GM12878 (cell line): ENCODE measurements around the gene TNS4. TPM values are rescaled to one million over a fixed set of nuclear protein-coding genes. Genes with fewer than 3 reads are reported as not detected.

Experiments
- ATAC-seq: fragments of 200-7000 bp; cut with Tn5 transposase; 3 replicates; pipeline ENCODE4 v1.9.1; 2020; ENCODE audit warnings: mild to moderate bottlenecking, moderate library complexity
- BruUV-seq: library from RNA; stranded (reverse); fragments of 400-500 nt; replicated peaks from 2 replicates; lab custom pipeline; 2021; lab: Mats Ljungman, UMichigan
- CTCF ChIA-PET: fragments of 300-600 bp; sonication (Branson Sonifier 250); formaldehyde crosslinking; extraction: SDS; loops from one replicate; lab custom pipeline; 2021; ENCODE audit warnings: inconsistent platforms; lab: Yijun Ruan, JAX
- POLR2A ChIA-PET: fragments of 350-600 bp; formaldehyde crosslinking; extraction: SDS; loops from one replicate; lab custom pipeline; 2021; ENCODE audit warnings: inconsistent platforms; lab: Charles Lee
- RAD21 ChIA-PET: fragments of 300-600 bp; sonication (Branson Sonifier 250); formaldehyde crosslinking; loops from one replicate; lab custom pipeline; 2023; ENCODE audit warnings: antibody characterized with exemption; ENCODE audit not compliant: unreplicated experiment; lab: Charles Lee
- SMC1A ChIA-PET: fragments of 300-600 bp; sonication (Branson Sonifier 250); formaldehyde crosslinking; loops from one replicate; lab custom pipeline; 2023; ENCODE audit not compliant: unreplicated experiment, uncharacterized antibody; lab: Charles Lee
- DNase-seq: peaks from one replicate; pipeline ENCODE4 v3.0.0-alpha.2; 2011; ENCODE audit warnings: low read depth, low spot score
- FAIRE-seq: peaks from 3 replicates; lab custom pipeline; 2011; peaks lifted over from hg19 to GRCh38; lab: Jason Lieb, UNC
- H2AFZ ChIP-seq: 2 replicates; pipeline ENCODE4 v1.6.0; 2011; ENCODE audit warnings: low read depth, low read length, control low read depth; ENCODE audit not compliant: control insufficient read depth
- H3K27ac ChIP-seq: 2 replicates; pipeline ENCODE4 v1.5.1; 2011; ENCODE audit warnings: control low read depth; ENCODE audit not compliant: control insufficient read depth, insufficient read depth
- H3K27me3 ChIP-seq, 2 experiments: replicated peaks in 1 of 2; 2 replicates each; pipeline versions ENCODE4 v1.6.0 to v1.6.1; 2011; ENCODE audit warnings: low read length in 1 of 2; ENCODE audit not compliant: control insufficient read depth in 2 of 2, insufficient read depth in 2 of 2
- H3K36me3 ChIP-seq, 2 experiments: 2 replicates each; pipeline ENCODE4 v1.5.1; 2011; ENCODE audit warnings: low read length in 1 of 2; ENCODE audit not compliant: control insufficient read depth in 2 of 2, insufficient read depth in 2 of 2
- H3K4me1 ChIP-seq: 2 replicates; pipeline ENCODE4 v1.6.1; 2011; ENCODE audit warnings: mild to moderate bottlenecking, low read length, moderate library complexity, mixed read lengths; ENCODE audit not compliant: control insufficient read depth, insufficient read depth
- H3K4me2 ChIP-seq: 2 replicates; pipeline ENCODE4 v1.6.0; 2011; ENCODE audit warnings: control low read depth; ENCODE audit not compliant: control insufficient read depth, insufficient read depth
- H3K4me3 ChIP-seq: fragments of 200-600 bp; sonication (generic); 2 replicates; pipeline ENCODE4 v1.5.1; 2016
- H3K79me2 ChIP-seq: 2 replicates; pipeline ENCODE4 v1.6.0; 2011; ENCODE audit warnings: low read length; ENCODE audit not compliant: control insufficient read depth, insufficient read depth
- H3K9ac ChIP-seq: 2 replicates; pipeline ENCODE4 v1.8.0; 2011; ENCODE audit warnings: low read length, control low read depth, mixed read lengths; ENCODE audit not compliant: control insufficient read depth, insufficient read depth
- H3K9me3 ChIP-seq: replicated peaks from 3 replicates; pipeline ENCODE4 v1.5.1; 2011; ENCODE audit warnings: mild to moderate bottlenecking, low read length; ENCODE audit not compliant: control insufficient read depth, insufficient read depth
- H4K20me1 ChIP-seq: 2 replicates; pipeline ENCODE4 v1.6.0; 2011; ENCODE audit not compliant: control insufficient read depth, insufficient read depth
- CHD4 ChIP-seq: fragments of 200-600 bp; sonication (generic); IDR thresholded peaks from 2 replicates; pipeline ENCODE4 v1.6.1; 2016; ENCODE audit warnings: mild to moderate bottlenecking
- EZH2 ChIP-seq: IDR thresholded peaks from 2 replicates; pipeline ENCODE4 v1.6.1; 2012; ENCODE audit warnings: low read depth, mild to moderate bottlenecking, control low read depth, inconsistent platforms, low read length, borderline replicate concordance; ENCODE audit not compliant: control insufficient read depth
- HDAC2 ChIP-seq: fragments of 200-600 bp; sonication (generic); IDR thresholded peaks from 2 replicates; pipeline ENCODE4 v1.6.1; 2017
- JUND ChIP-seq: IDR thresholded peaks from 2 replicates; pipeline ENCODE4 v1.6.1; 2012; ENCODE audit warnings: low read depth, mild to moderate bottlenecking, low read length, improper control_type of control experiment, moderate library complexity
- KAT2A ChIP-seq: conservative IDR thresholded peaks from 2 replicates; pipeline ENCODE4 v1.6.1; 2011; ENCODE audit warnings: low read depth, low read length; ENCODE audit not compliant: control insufficient read depth
- KDM1A ChIP-seq: fragments of 200-600 bp; sonication (generic); IDR thresholded peaks from 2 replicates; pipeline ENCODE4 v1.6.1; 2016; ENCODE audit warnings: borderline replicate concordance
- MEF2A ChIP-seq: IDR thresholded peaks from 2 replicates; pipeline ENCODE4 v1.6.1; 2011; ENCODE audit warnings: low read depth, mild to moderate bottlenecking, low read length, moderate library complexity; ENCODE audit not compliant: insufficient read depth
- MEF2B ChIP-seq: fragments of 450-650 bp; IDR thresholded peaks from 2 replicates; pipeline ENCODE4 v1.6.1; 2018; ENCODE audit warnings: mild to moderate bottlenecking, moderate library complexity; ENCODE audit not compliant: partially characterized antibody, poor library complexity, severe bottlenecking
- PML ChIP-seq: IDR thresholded peaks from 2 replicates; pipeline ENCODE4 v1.6.1; 2012; ENCODE audit warnings: low read length, inconsistent platforms
- PRDM15 ChIP-seq: fragments of 450-650 bp; formaldehyde crosslinking; IDR thresholded peaks from 2 replicates; pipeline ENCODE4 v1.4.0; 2020; ENCODE audit warnings: mild to moderate bottlenecking, moderate library complexity
- SP1 ChIP-seq: IDR thresholded peaks from one replicate; pipeline ENCODE4 v1.6.1; 2011; ENCODE audit warnings: low read depth, low read length
- WRNIP1 ChIP-seq: IDR thresholded peaks from 2 replicates; pipeline ENCODE4 v1.6.1; 2011; ENCODE audit warnings: low read depth, low read length, improper control_type of control experiment, borderline replicate concordance
- YY1 ChIP-seq: IDR thresholded peaks from 2 replicates; pipeline ENCODE4 v1.6.1; 2011; ENCODE audit warnings: low read depth, mild to moderate bottlenecking, low read length
- ZBED1 ChIP-seq: IDR thresholded peaks from 2 replicates; pipeline ENCODE4 v1.6.1; 2016; ENCODE audit warnings: borderline replicate concordance
- ZZZ3 ChIP-seq: IDR thresholded peaks from 2 replicates; pipeline ENCODE4 v1.6.1; 2011; ENCODE audit warnings: low read depth; ENCODE audit not compliant: control insufficient read depth, insufficient read length
- WGBS: methylation state at CpG from one replicate; pipeline ENCODE4 v1.1.6; 2016; ENCODE audit warnings: low lambda C conversion rate; ENCODE audit not compliant: insufficient replicate concordance, insufficient coverage; ENCODE audit errors: missing lambda C conversion rate; 5-methylcytosine and 5-hydroxymethylcytosine counted together
- in situ Hi-C: fragments of 300-500 bp; cut with MboI; formaldehyde crosslinking; loops from 9 replicates; pipeline ENCODE4 v1.14.3; 2018; ENCODE audit warnings: mixed read lengths
- intact Hi-C: fragments of 100-400 bp; cut with micrococcal nuclease; formaldehyde crosslinking; loops from one replicate; pipeline ENCODE4 v1.14.2; 2022; ENCODE audit not compliant: unreplicated experiment
- polyA plus RNA-seq, 11 experiments: library from polyadenylated mRNA; depleted of rRNA in 4 of 11; unstranded in 6 of 11; stranded (reverse) in 5 of 11; fragments of >200 nt; fragmentation: Nextera tagmentation in 4 of 11; fragmentation: Illumina TruSeq in 1 of 11; extraction: Ambion mirVana in 4 of 11; extraction: Trizol in 1 of 11; gene quantifications; 1 replicate in 1 of 11; 2 replicates in 10 of 11; pipeline versions ENCODE4 v1.2.1 to v1.2.3, GENCODE V29; 2011 to 2016; ENCODE audit warnings: inconsistent platforms in 2 of 11, missing spikeins in 2 of 11, low read depth in 1 of 11
- total RNA-seq, 4 experiments: library from RNA; depleted of rRNA in 3 of 4; stranded (reverse); fragments of >200 nt in 3 of 4; fragmentation: Illumina TruSeq in 1 of 4; extraction: Trizol in 1 of 4; gene quantifications; 2 replicates each; pipeline versions ENCODE4 v1.2.1 to v1.2.3, GENCODE V29; 2013 to 2021
- TF ChIP-seq, protein P1 (sequence below): IDR thresholded peaks from 2 replicates; pipeline ENCODE4 v1.6.1; 2012; ENCODE audit warnings: low read depth, low read length, improper control_type of control experiment
- TF ChIP-seq, protein P2 (sequence below): fragments of 450-650 bp; IDR thresholded peaks from 2 replicates; pipeline ENCODE4 v1.6.1; 2016; ENCODE audit warnings: mild to moderate bottlenecking, moderate library complexity, borderline replicate concordance

The TNS4 gene
- total and polyA plus RNA-seq, 10 of the 15 experiments (the other 5 are each of a cell fraction or from before 2014, with no cell fraction given): 0.10 to 0.90 (median 0.68) TPM; not detected in 2

- Histone ChIP-seq H4K20me1 (no peaks in the 10 kb centered on the region), H3K27me3 (peaks cover 0 to 8% of the 10 kb centered on the region in 2 experiments; a peak in 1 of 4 replicates), H3K4me3 (no peak overlapping the region), H2AFZ (no peak overlapping the region), H3K9ac (no peak overlapping the region), H3K4me1 (peaks cover 19% of the 10 kb centered on the region), H3K27ac (no peak overlapping the region), H3K36me3 (no peaks in the 10 kb centered on the region), H3K4me2 (no peak overlapping the region), H3K9me3 (no peaks in the 10 kb centered on the region), H3K79me2 (no peaks in the 10 kb centered on the region)
- intact Hi-C loops (no loop called here), in situ Hi-C loops (loop anchor here (25.0 kb wide), 1 partner anchor 89 kb away; no protein-coding TSS in a partner anchor)
- 45% methylated on average over 4 of the region's 4 CpGs for WGBS
- no TSS peak for BruUV-seq
- SMC1A ChIA-PET: interaction anchor here (0.7 to 3.1 kb wide), 10 partner anchors 24 to 158 kb away, joined by 3 to 14 read pairs (median 4); no protein-coding TSS in a partner anchor
- TF ChIP-seq, protein P1, sequence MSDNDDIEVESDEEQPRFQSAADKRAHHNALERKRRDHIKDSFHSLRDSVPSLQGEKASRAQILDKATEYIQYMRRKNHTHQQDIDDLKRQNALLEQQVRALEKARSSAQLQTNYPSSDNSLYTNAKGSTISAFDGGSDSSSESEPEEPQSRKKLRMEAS: no peak
- TF ChIP-seq KDM1A: no peak
- TF ChIP-seq YY1: no peak
- TF ChIP-seq MEF2B: no peak
- TF ChIP-seq ZZZ3: no peak
- no peak for TF ChIP-seq PRDM15 (CRISPR knock-in tag)
- TF ChIP-seq, protein P2, sequence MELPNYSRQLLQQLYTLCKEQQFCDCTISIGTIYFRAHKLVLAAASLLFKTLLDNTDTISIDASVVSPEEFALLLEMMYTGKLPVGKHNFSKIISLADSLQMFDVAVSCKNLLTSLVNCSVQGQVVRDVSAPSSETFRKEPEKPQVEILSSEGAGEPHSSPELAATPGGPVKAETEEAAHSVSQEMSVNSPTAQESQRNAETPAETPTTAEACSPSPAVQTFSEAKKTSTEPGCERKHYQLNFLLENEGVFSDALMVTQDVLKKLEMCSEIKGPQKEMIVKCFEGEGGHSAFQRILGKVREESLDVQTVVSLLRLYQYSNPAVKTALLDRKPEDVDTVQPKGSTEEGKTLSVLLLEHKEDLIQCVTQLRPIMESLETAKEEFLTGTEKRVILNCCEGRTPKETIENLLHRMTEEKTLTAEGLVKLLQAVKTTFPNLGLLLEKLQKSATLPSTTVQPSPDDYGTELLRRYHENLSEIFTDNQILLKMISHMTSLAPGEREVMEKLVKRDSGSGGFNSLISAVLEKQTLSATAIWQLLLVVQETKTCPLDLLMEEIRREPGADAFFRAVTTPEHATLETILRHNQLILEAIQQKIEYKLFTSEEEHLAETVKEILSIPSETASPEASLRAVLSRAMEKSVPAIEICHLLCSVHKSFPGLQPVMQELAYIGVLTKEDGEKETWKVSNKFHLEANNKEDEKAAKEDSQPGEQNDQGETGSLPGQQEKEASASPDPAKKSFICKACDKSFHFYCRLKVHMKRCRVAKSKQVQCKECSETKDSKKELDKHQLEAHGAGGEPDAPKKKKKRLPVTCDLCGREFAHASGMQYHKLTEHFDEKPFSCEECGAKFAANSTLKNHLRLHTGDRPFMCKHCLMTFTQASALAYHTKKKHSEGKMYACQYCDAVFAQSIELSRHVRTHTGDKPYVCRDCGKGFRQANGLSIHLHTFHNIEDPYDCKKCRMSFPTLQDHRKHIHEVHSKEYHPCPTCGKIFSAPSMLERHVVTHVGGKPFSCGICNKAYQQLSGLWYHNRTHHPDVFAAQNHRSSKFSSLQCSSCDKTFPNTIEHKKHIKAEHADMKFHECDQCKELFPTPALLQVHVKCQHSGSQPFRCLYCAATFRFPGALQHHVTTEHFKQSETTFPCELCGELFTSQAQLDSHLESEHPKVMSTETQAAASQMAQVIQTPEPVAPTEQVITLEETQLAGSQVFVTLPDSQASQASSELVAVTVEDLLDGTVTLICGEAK: no peak
- no peak for TF ChIP-seq KAT2A
- TF ChIP-seq CHD4: no peak
- TF ChIP-seq PML: no peak
- no peak for TF ChIP-seq EZH2
- TF ChIP-seq HDAC2: no peak
- no peak for TF ChIP-seq SP1
- TF ChIP-seq ZBED1: no peak
- TF ChIP-seq MEF2A: no peak
- TF ChIP-seq JUND: no peak
- no peak for TF ChIP-seq WRNIP1
- CTCF ChIA-PET: interaction anchor here (0.6 to 16.0 kb wide), 14 partner anchors 10 to 193 kb away, joined by 3 to 289 read pairs (median 6); partner anchors contain the start of genes GJD3 and TOP2A
- POLR2A ChIA-PET: interaction anchor here (0.7 to 1.8 kb wide), 4 partner anchors 9 to 177 kb away, joined by 3 to 5 read pairs (median 4); no protein-coding TSS in a partner anchor
- DNase-seq (no peak), ATAC-seq (no peak), FAIRE-seq (no peak)
- RAD21 ChIA-PET: interaction anchor here (0.7 to 16.1 kb wide), 8 partner anchors 29 to 168 kb away, joined by 3 to 175 read pairs (median 4); no protein-coding TSS in a partner anchor
These were observed 53.6 kb downstream of the TNS4 start for GRCh38 chr17:40447806-40448205.
